Measurements from ENCODE around the gene AKAP13. TPM values are rescaled to one million over a fixed set of nuclear protein-coding genes. Genes with fewer than 3 reads are reported as not detected.

The AKAP13 gene
- total RNA-seq, 1 donor from 2014 or later, result 114 TPM

GRCh38 chr15:85389772-85390171, 9.4 kb downstream of the AKAP13 start:
- no peak for TF ChIP-seq CTCF (IDR thresholded peaks at IDR 0.05; ENCODE audit: unreplicated experiment)
- Mint-ChIP-seq H3K27ac (no peak overlapping the region), H3K9me3 (ENCODE audit: low read depth) (no peaks in the 10 kb centered on the region), H3K4me3 (ENCODE audit: low read depth) (no peak overlapping the region), H3K36me3 (ENCODE audit: insufficient read depth) (peaks cover 7% of the 10 kb centered on the region), H3K4me1 (ENCODE audit: low read depth) (peaks cover 27% of the 10 kb centered on the region), H3K27me3 (no peaks in the 10 kb centered on the region)
- no peak for DNase-seq (ENCODE audit: low spot score, unreplicated experiment)

- peak overlapping the region; percentile 32 for H3K4me3 Mint-ChIP-seq (ENCODE audit: low read depth)
- no peaks in the 10 kb centered on the region for H3K36me3 Mint-ChIP-seq (ENCODE audit: insufficient read depth)
- peak overlapping the region; percentile 81 for H3K27ac Mint-ChIP-seq
- no peak for DNase-seq (ENCODE audit: low spot score, unreplicated experiment)
- H3K27me3 Mint-ChIP-seq, result no peaks in the 10 kb centered on the region
- no peaks in the 10 kb centered on the region for H3K9me3 Mint-ChIP-seq (ENCODE audit: low read depth)
- TF ChIP-seq CTCF (IDR thresholded peaks at IDR 0.05; ENCODE audit: unreplicated experiment), result no peak
- H3K4me1 Mint-ChIP-seq (ENCODE audit: low read depth), result peaks cover 34% of the 10 kb centered on the region
Measured at GRCh38 chr15:85393210-85393609, 12.8 kb downstream of the AKAP13 start.

- H3K27me3 Mint-ChIP-seq, result no peaks in the 10 kb centered on the region
- TF ChIP-seq CTCF (IDR thresholded peaks at IDR 0.05; ENCODE audit: unreplicated experiment), result no peak
- DNase-seq (ENCODE audit: low spot score, unreplicated experiment), result no peak
- peak overlapping the region; percentile 81 for H3K27ac Mint-ChIP-seq
- H3K4me1 Mint-ChIP-seq (ENCODE audit: low read depth), result peaks cover 34% of the 10 kb centered on the region
- H3K4me3 Mint-ChIP-seq (ENCODE audit: low read depth), result peak overlapping the region; percentile 55
- no peaks in the 10 kb centered on the region for H3K36me3 Mint-ChIP-seq (ENCODE audit: insufficient read depth)
- H3K9me3 Mint-ChIP-seq (ENCODE audit: low read depth), result no peaks in the 10 kb centered on the region
Measured at GRCh38 chr15:85394554-85395333, 14.3 kb downstream of the AKAP13 start.

- no peaks in the 10 kb centered on the region for H3K27me3 Mint-ChIP-seq
- no peak overlapping the region for H3K4me3 Mint-ChIP-seq (ENCODE audit: low read depth)
- no peaks in the 10 kb centered on the region for H3K36me3 Mint-ChIP-seq (ENCODE audit: insufficient read depth)
Measured at GRCh38 chr15:85396554-85396953, 16.2 kb downstream of the AKAP13 start.

GRCh38 chr15:85397151-85397550, 16.7 kb downstream of the AKAP13 start:
- Mint-ChIP-seq H3K4me1 (ENCODE audit: low read depth) (peaks cover 41% of the 10 kb centered on the region), H3K27ac (no peak overlapping the region), H3K27me3 (no peaks in the 10 kb centered on the region)

More at GRCh38 chr15:85396554-85396953, 16.2 kb downstream of the AKAP13 start:
- Mint-ChIP-seq H3K27ac (no peak overlapping the region), H3K9me3 (ENCODE audit: low read depth) (no peaks in the 10 kb centered on the region), H3K4me1 (ENCODE audit: low read depth) (peaks cover 37% of the 10 kb centered on the region)
- DNase-seq (ENCODE audit: low spot score, unreplicated experiment), result no peak
- TF ChIP-seq CTCF (IDR thresholded peaks at IDR 0.05; ENCODE audit: unreplicated experiment), result no peak

More at GRCh38 chr15:85397151-85397550, 16.7 kb downstream of the AKAP13 start:
- Mint-ChIP-seq H3K4me3 (ENCODE audit: low read depth) (no peak overlapping the region), H3K36me3 (ENCODE audit: insufficient read depth) (no peaks in the 10 kb centered on the region), H3K9me3 (ENCODE audit: low read depth) (no peaks in the 10 kb centered on the region)
- TF ChIP-seq CTCF (IDR thresholded peaks at IDR 0.05; ENCODE audit: unreplicated experiment), result no peak
- no peak for DNase-seq (ENCODE audit: low spot score, unreplicated experiment)

Measured in progenitor cell of endocrine pancreas (in vitro differentiated cells).